ENCODE results near the gene PRAMEF11.

DNA sequence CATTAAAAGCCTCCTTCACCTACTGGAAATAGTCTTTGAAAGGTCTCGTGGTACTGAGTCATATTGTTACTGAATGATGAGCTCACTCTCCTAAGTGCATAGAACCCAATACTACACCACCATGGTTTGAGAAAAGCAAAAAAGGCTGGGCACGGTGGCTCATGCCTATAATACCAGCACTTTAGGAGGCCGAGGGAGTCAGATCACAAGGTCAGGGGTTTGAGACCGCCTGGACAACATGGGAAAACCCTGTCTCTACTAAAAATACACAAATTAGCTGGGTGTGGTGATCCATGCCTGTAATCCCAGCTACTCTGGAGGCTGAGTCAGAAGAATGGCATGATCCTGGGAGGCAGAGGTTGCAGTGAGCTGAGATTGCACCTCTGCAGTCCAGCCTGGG lies 20.6 kb upstream of the PRAMEF11 start:
- no peak for TF ChIP-seq POLR2A (IDR thresholded peaks at IDR 0.05)
- TF ChIP-seq, protein P1, sequence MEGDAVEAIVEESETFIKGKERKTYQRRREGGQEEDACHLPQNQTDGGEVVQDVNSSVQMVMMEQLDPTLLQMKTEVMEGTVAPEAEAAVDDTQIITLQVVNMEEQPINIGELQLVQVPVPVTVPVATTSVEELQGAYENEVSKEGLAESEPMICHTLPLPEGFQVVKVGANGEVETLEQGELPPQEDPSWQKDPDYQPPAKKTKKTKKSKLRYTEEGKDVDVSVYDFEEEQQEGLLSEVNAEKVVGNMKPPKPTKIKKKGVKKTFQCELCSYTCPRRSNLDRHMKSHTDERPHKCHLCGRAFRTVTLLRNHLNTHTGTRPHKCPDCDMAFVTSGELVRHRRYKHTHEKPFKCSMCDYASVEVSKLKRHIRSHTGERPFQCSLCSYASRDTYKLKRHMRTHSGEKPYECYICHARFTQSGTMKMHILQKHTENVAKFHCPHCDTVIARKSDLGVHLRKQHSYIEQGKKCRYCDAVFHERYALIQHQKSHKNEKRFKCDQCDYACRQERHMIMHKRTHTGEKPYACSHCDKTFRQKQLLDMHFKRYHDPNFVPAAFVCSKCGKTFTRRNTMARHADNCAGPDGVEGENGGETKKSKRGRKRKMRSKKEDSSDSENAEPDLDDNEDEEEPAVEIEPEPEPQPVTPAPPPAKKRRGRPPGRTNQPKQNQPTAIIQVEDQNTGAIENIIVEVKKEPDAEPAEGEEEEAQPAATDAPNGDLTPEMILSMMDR (IDR thresholded peaks at IDR 0.05) = no peak

Data from right lobe of liver (tissue), 4 donors.